Lower lobe of right lung (tissue), 2 donors: ENCODE results near the gene NUDCD3. TPM values are rescaled to one million over a fixed set of nuclear protein-coding genes. Genes with fewer than 3 reads are reported as not detected.

Experiments
- ATAC-seq, 2 donors: fragments of 200-7000 bp; cut with Tn5 transposase; one replicate each; pipeline ENCODE4 v1.9.1; 2020 to 2022; ENCODE audit warnings: mild to moderate bottlenecking in 2 of 2, moderate library complexity in 2 of 2
- DNase-seq: peaks from one replicate; pipeline ENCODE4 v3.0.0-alpha.2; 2020
- H3K27ac ChIP-seq: fragments of 200-600 bp; one replicate; pipeline ENCODE4 v1.8.0; 2022
- H3K27me3 ChIP-seq: fragments of 200-600 bp; one replicate; pipeline ENCODE4 v1.8.0; 2022; ENCODE audit warnings: low read depth
- H3K36me3 ChIP-seq: fragments of 200-600 bp; one replicate; pipeline ENCODE4 v1.8.0; 2022; ENCODE audit warnings: mild to moderate bottlenecking
- H3K4me1 ChIP-seq: fragments of 200-600 bp; one replicate; pipeline ENCODE4 v1.8.0; 2022
- H3K4me3 ChIP-seq: fragments of 200-600 bp; one replicate; pipeline ENCODE4 v1.8.0; 2022; ENCODE audit warnings: mild to moderate bottlenecking
- H3K9me3 ChIP-seq: fragments of 200-600 bp; one replicate; pipeline ENCODE4 v1.8.0; 2022
- CTCF ChIP-seq: fragments of 200-600 bp; IDR thresholded peaks from one replicate; pipeline ENCODE4 v1.8.0; 2022; ENCODE audit warnings: antibody characterized with exemption, mild to moderate bottlenecking
- intact Hi-C: fragments of 100-400 bp; cut with DNase I; formaldehyde crosslinking; loops from one replicate; pipeline ENCODE4 v1.11.0; 2022
- total RNA-seq: library from RNA; stranded (reverse); fragmentation: NEBNext Ultra II Directional; extraction: Animal tissue kit (Norgen Biotek cat#: 25700); gene quantifications from one replicate; pipeline ENCODE4 v1.2.1, GENCODE V29; 2021
- donor health status: DM: no; HTN: yes; CAD: no; lungs with severe emphysema.

NUDCD3 gene
- total RNA-seq, 1 donor from 2014 or later: 87.6 TPM

GRCh38 chr7:44537442-44537841, 47.0 kb upstream of the NUDCD3 start:
- intact Hi-C loops: no loop called here
- H3K27me3 ChIP-seq: no peaks in the 10 kb centered on the region
- H3K4me3 ChIP-seq: no peak overlapping the region
- no peak for TF ChIP-seq CTCF
- no peaks in the 10 kb centered on the region for H3K9me3 ChIP-seq
- no peak for ATAC-seq
- no peaks in the 10 kb centered on the region for H3K4me1 ChIP-seq
- no peak overlapping the region for H3K27ac ChIP-seq
- no peak for DNase-seq
- no peaks in the 10 kb centered on the region for H3K36me3 ChIP-seq

- H3K36me3 ChIP-seq: no peaks in the 10 kb centered on the region
- H3K27me3 ChIP-seq: no peaks in the 10 kb centered on the region
- no peaks in the 10 kb centered on the region for H3K9me3 ChIP-seq
- ATAC-seq (no peak), DNase-seq (no peak)
- no peak overlapping the region for H3K27ac ChIP-seq
- intact Hi-C loops: no loop called here
- H3K4me1 ChIP-seq: no peaks in the 10 kb centered on the region
- TF ChIP-seq CTCF: no peak
- no peak overlapping the region for H3K4me3 ChIP-seq
Measured at GRCh38 chr7:44536090-44536489, 45.6 kb upstream of the NUDCD3 start.

DNA sequence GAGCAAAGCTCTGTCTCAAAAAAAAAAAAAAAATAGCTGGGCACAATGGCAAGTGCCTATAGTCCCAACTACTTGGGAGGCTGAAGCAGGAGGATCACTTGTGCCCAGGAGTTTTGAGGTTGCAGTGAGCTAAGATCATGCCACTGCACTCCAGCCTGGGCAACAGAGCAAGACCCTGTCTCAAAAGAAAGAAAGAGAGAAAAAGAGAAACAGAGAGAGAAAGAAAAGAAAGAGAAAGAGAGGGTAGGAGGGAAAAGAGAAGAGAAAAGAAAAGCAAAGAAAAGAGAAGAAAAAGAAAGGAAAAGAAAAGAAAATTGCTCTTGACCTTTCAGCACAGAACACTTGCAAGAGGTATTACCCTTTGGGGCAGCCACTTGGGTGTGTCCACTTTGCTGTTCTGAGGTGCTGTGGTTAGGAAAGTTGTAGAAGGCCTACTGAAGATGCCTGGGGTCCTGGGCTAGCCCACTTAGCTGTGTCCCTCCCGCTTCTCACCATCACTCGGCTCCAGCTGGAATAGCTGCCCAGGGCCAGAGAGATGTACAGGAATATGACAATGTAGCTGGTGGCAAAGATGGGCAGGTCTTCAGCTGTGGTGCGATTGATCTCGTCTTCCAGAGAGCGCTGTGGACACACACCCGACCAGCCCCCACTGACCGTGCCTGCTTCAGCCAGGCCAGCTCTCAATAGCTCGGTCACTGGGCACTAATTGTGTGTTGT, 45.0 kb upstream of the NUDCD3 start:
- no peaks in the 10 kb centered on the region for H3K9me3 ChIP-seq
- H3K4me3 ChIP-seq: no peak overlapping the region
- intact Hi-C loops: no loop called here
- TF ChIP-seq CTCF: no peak
- H3K27me3 ChIP-seq: no peaks in the 10 kb centered on the region
- DNase-seq (no peak), ATAC-seq (no peak)
- H3K36me3 ChIP-seq: no peaks in the 10 kb centered on the region
- no peak overlapping the region for H3K27ac ChIP-seq
- no peaks in the 10 kb centered on the region for H3K4me1 ChIP-seq

GRCh38 chr7:44534501-44534900, 44.0 kb upstream of the NUDCD3 start:
- peak; percentile 42 for TF ChIP-seq CTCF
- Histone ChIP-seq H3K4me1 (no peaks in the 10 kb centered on the region), H3K4me3 (no peak overlapping the region), H3K9me3 (no peaks in the 10 kb centered on the region), H3K27ac (no peak overlapping the region), H3K36me3 (no peaks in the 10 kb centered on the region), H3K27me3 (no peaks in the 10 kb centered on the region)
- ATAC-seq (peak; percentile 54 to 56), DNase-seq (no peak)
- intact Hi-C loops: no loop called here

- no peak for TF ChIP-seq CTCF
- Histone ChIP-seq H3K4me3 (no peak overlapping the region), H3K36me3 (no peaks in the 10 kb centered on the region), H3K27ac (no peak overlapping the region), H3K27me3 (no peaks in the 10 kb centered on the region), H3K9me3 (no peaks in the 10 kb centered on the region), H3K4me1 (no peaks in the 10 kb centered on the region)
- intact Hi-C loops: no loop called here
- DNase-seq: no peak
- ATAC-seq: no peak
Measured at GRCh38 chr7:44534087-44534486, 43.6 kb upstream of the NUDCD3 start.
